Activated naive CD4-positive, alpha-beta T cell (primary cell): ENCODE data around the gene RETREG2.

Experiments
- DNase-seq, 4 experiments: peaks; one replicate each; lab custom pipeline; 2025; lab: John Stamatoyannopoulos, UW

Gene RETREG2

GRCh38 chr2:219169930-219170654, 8.0 kb upstream of the RETREG2 start, which contains the start of gene SLC23A3:
Gene SLC23A3, minus strand, starts transcription at chr2:219170029. Its CDS starts 45 bp downstream, at chr2:219169984.
- no peak for DNase-seq

GRCh38 chr2:219171231-219171651, 6.8 kb upstream of the RETREG2 start:
- no peak for DNase-seq

- no peak for DNase-seq
Observed at GRCh38 chr2:219172231-219173154, 5.6 kb upstream of the RETREG2 start.

GRCh38 chr2:219173176-219173575, 4.9 kb upstream of the RETREG2 start:
- DNase-seq, result no peak

GRCh38 chr2:219174146-219174545, 3.9 kb upstream of the RETREG2 start:
- DNase-seq, result no peak

- DNase-seq, result no peak
Observed at GRCh38 chr2:219174801-219175200, 3.3 kb upstream of the RETREG2 start.

GRCh38 chr2:219175486-219175885, 2.6 kb upstream of the RETREG2 start:
- no peak for DNase-seq

- peak in 1 of 4 experiments; percentile 35 for DNase-seq
Observed at GRCh38 chr2:219175928-219176817, 1.9 kb upstream of the RETREG2 start.

GRCh38 chr2:219176818-219177551, 1.1 kb upstream of the RETREG2 start, which contains the start of gene CNPPD1:
Gene CNPPD1, minus strand, starts transcription at chr2:219176925. Its CDS starts 97 bp downstream, at chr2:219176828.
- DNase-seq, result peak; percentile 53 to 87 (median 72)

- DNase-seq, result peak in 1 of 4 experiments; percentile 47
Observed at GRCh38 chr2:219178377-219179175, 501 bp downstream of the RETREG2 start.

GRCh38 chr2:219179601-219180465, 1.8 kb downstream of the RETREG2 start:
- no peak for DNase-seq

- no peak for DNase-seq
Observed at GRCh38 chr2:219180961-219181360, 2.9 kb downstream of the RETREG2 start.

GRCh38 chr2:219181531-219181930, 3.5 kb downstream of the RETREG2 start:
- no peak for DNase-seq

GRCh38 chr2:219182331-219183150, 4.5 kb downstream of the RETREG2 start:
- no peak for DNase-seq

GRCh38 chr2:219183151-219183772, 5.2 kb downstream of the RETREG2 start:
- no peak for DNase-seq

- no peak for DNase-seq
Observed at GRCh38 chr2:219184121-219184520, 6.0 kb downstream of the RETREG2 start.

GRCh38 chr2:219186754-219187456, 8.8 kb downstream of the RETREG2 start:
- DNase-seq, result no peak
